Smooth muscle cell (in vitro differentiated cells): ENCODE results near the gene ESRRA. TPM values are rescaled to one million over a fixed set of nuclear protein-coding genes. Genes with fewer than 3 reads are reported as not detected.

Experiments used
- DNase-seq: peaks from one replicate; lab custom pipeline; 2025; ENCODE audit not compliant: unreplicated experiment; lab: John Stamatoyannopoulos, UW
- H2AFZ ChIP-seq: fragments of 200-600 bp; sonication (generic); 2 replicates; pipeline ENCODE4 v1.6.0; 2016; ENCODE audit warnings: antibody characterized with exemption, low read depth, mild to moderate bottlenecking
- H3F3A ChIP-seq: fragments of 200-600 bp; sonication (generic); 2 replicates; pipeline ENCODE4 v1.6.0; 2017; ENCODE audit warnings: antibody characterized with exemption, low read depth
- H3K27ac ChIP-seq: fragments of 200-600 bp; sonication (generic); 2 replicates; pipeline ENCODE4 v1.5.1; 2016; ENCODE audit warnings: low read depth, mild to moderate bottlenecking
- H3K27me3 ChIP-seq: fragments of 200-600 bp; sonication (generic); 2 replicates; pipeline ENCODE4 v1.6.1; 2016; ENCODE audit warnings: low read depth, mild to moderate bottlenecking
- H3K36me3 ChIP-seq: fragments of 200-600 bp; sonication (generic); 2 replicates; pipeline ENCODE4 v1.5.1; 2016; ENCODE audit warnings: low read depth
- H3K4me1 ChIP-seq: fragments of 200-600 bp; sonication (generic); 2 replicates; pipeline ENCODE4 v1.5.1; 2016; ENCODE audit warnings: low read depth
- H3K4me2 ChIP-seq: fragments of 200-600 bp; sonication (generic); 2 replicates; pipeline ENCODE4 v1.6.0; 2016; ENCODE audit warnings: mild to moderate bottlenecking
- H3K4me3 ChIP-seq: fragments of 200-600 bp; sonication (generic); 2 replicates; pipeline ENCODE4 v1.5.1; 2016; ENCODE audit warnings: mild to moderate bottlenecking
- H3K79me2 ChIP-seq: fragments of 200-600 bp; sonication (generic); 2 replicates; pipeline ENCODE4 v1.6.0; 2016; ENCODE audit warnings: low read depth, mild to moderate bottlenecking
- H3K9ac ChIP-seq: fragments of 200-600 bp; sonication (generic); 2 replicates; pipeline ENCODE4 v1.6.0; 2016; ENCODE audit warnings: low read depth
- H3K9me3 ChIP-seq: fragments of 200-600 bp; sonication (generic); replicated peaks from 2 replicates; pipeline ENCODE4 v1.5.1; 2016; ENCODE audit warnings: low read depth
- H4K20me1 ChIP-seq: fragments of 200-600 bp; sonication (generic); 2 replicates; pipeline ENCODE4 v1.6.0; 2016; ENCODE audit warnings: low read depth
- CTCF ChIP-seq: fragments of 200-600 bp; sonication (generic); IDR thresholded peaks from 2 replicates; pipeline ENCODE4 v1.5.1; 2017; ENCODE audit warnings: borderline replicate concordance, mild to moderate bottlenecking, antibody characterized with exemption; ENCODE audit not compliant: insufficient read depth, poor library complexity, severe bottlenecking
- WGBS: methylation state at CpG from one replicate; pipeline ENCODE4 v1.1.7; 2016; ENCODE audit warnings: low lambda C conversion rate; 5-methylcytosine and 5-hydroxymethylcytosine counted together
- polyA plus RNA-seq: library from polyadenylated mRNA; unstranded; fragments of >200 nt; fragmentation: Nextera tagmentation; extraction: Ambion mirVana; gene quantifications from 2 replicates; pipeline ENCODE4 v1.2.1, GENCODE V29; 2016
- total RNA-seq: library from RNA; depleted of rRNA; stranded (reverse); fragments of >200 nt; gene quantifications from 2 replicates; pipeline ENCODE4 v1.2.3, GENCODE V29; 2014

ESRRA gene
- total and polyA plus RNA-seq, 2 experiments from 2014 or later = 8.0 to 16.7 TPM

DNA sequence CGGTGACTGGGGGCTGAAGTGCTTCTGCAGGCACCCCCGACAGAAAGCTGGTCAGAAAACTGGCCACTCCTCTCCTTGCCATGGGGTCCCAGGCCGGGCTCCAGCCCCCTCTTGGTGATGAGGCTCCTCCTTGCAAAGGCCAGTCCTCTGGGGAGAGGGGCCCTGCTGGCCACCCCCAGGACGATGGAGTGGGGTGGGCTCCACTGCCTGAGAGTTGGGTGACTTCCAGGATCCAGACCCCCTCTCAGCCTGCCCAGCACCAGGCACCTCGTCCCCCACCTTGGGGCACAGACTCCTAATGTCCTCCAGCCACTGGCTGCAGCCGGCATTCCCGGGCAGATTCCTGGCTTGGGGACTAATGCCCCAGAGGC, 53.2 kb downstream of the ESRRA start:
- no peak for DNase-seq
- peak overlapping the region; percentile 96 for H3K4me2 ChIP-seq
- no peak for TF ChIP-seq CTCF
- H3K36me3 ChIP-seq = no peaks in the 10 kb centered on the region
- peak overlapping the region; percentile 93 for H3K27ac ChIP-seq
- no peaks in the 10 kb centered on the region for H3K9me3 ChIP-seq
- H3F3A ChIP-seq = peaks cover 8% of the 10 kb centered on the region
- H4K20me1 ChIP-seq = peaks cover 13% of the 10 kb centered on the region
- H3K27me3 ChIP-seq = no peaks in the 10 kb centered on the region
- peak overlapping the region; percentile 82 for H3K4me3 ChIP-seq
- H3K4me1 ChIP-seq = peaks cover 22% of the 10 kb centered on the region
- H2AFZ ChIP-seq = peak overlapping the region; percentile 84
- peak overlapping the region; percentile 91 for H3K9ac ChIP-seq
- peaks cover 12% of the 10 kb centered on the region for H3K79me2 ChIP-seq
- 31% methylated on average over 7 of the region's 7 CpGs for WGBS

DNA sequence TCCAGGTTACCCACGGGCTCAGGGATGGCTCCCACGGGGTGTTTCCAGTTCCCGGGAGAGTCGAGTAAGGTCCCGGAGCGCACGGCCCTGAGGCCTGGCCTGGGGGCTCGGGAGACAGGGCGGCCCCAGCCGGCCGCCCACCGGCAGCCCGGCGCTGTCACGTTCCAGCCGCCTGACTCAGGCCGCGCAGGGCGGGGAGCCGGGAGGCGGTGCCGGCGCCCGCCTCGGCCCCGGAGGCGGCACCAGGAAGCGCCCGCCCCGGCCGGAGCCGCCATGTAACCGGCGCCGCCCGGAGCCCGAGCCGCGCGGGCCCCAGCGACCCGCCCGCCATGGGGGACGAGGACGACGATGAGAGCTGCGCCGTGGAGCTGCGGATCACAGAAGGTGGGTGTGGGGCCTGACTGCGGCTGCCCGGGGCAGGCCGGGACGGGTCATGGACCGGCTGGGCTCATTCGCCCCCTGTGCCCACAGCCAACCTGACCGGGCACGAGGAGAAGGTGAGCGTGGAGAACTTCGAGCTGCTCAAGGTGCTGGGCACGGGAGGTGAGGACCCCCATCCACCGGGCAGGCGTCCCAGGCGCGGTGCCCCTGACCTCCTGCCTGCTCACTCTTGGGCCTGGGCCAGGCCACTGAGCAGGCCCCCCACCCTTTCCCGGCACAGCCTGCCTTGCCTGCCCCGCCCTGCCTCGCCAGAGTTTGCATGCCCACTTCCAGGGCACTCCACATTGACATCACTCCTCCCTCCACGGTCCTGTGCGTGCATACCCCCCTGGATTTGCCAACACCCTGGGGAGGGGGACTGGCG, 53.8 kb downstream of the ESRRA start, which contains the start of gene RPS6KA4:
Gene RPS6KA4 (plus strand): TSS at position 256 of the 805 bp plus-strand sequence. CDS start 74 bp downstream, at position 330.
- no peak for TF ChIP-seq CTCF
- H3K79me2 ChIP-seq = peaks cover 12% of the 10 kb centered on the region
- H3K4me3 ChIP-seq = peak within 1 kb of the TSS; percentile 82
- H3K4me2 ChIP-seq = peak within 1 kb of the TSS; percentile 96
- peak within 1 kb of the TSS; percentile 93 for H3K27ac ChIP-seq
- peak; percentile 29 for DNase-seq
- H3F3A ChIP-seq = peaks cover 8% of the 10 kb centered on the region
- H3K36me3 ChIP-seq = no peaks in the 10 kb centered on the region
- H2AFZ ChIP-seq = peak within 1 kb of the TSS; percentile 84
- no peaks in the 10 kb centered on the region for H3K9me3 ChIP-seq
- peaks cover 13% of the 10 kb centered on the region for H4K20me1 ChIP-seq
- H3K9ac ChIP-seq = peak within 1 kb of the TSS; percentile 91
- WGBS = under 1% methylated on average over 61 of the region's 70 CpGs
- H3K4me1 ChIP-seq = peaks cover 22% of the 10 kb centered on the region
- H3K27me3 ChIP-seq = no peaks in the 10 kb centered on the region

- Histone ChIP-seq H3K4me3 (peak overlapping the region; percentile 82), H3K9me3 (no peaks in the 10 kb centered on the region), H3K27me3 (no peaks in the 10 kb centered on the region), H3K4me1 (peaks cover 22% of the 10 kb centered on the region), H4K20me1 (peaks cover 13% of the 10 kb centered on the region), H3K79me2 (peaks cover 12% of the 10 kb centered on the region), H3K27ac (no peak overlapping the region), H2AFZ (no peak overlapping the region), H3K36me3 (no peaks in the 10 kb centered on the region), H3K4me2 (peak overlapping the region; percentile 96), H3K9ac (peak overlapping the region; percentile 91), H3F3A (peaks cover 8% of the 10 kb centered on the region)
- TF ChIP-seq CTCF = no peak
- 86% methylated on average over 35 of the region's 38 CpGs for WGBS
- DNase-seq = no peak
These were observed 54.6 kb downstream of the ESRRA start for GRCh38 chr11:64359712-64360445.
